Measurements from ENCODE around the gene ACKR4.
"Not testable (repeated sequence)": the region's sequence is repeated elsewhere in the genome, so short reads cannot be mapped to it uniquely, and the experiment has no call there.

The ACKR4 gene

GRCh38 chr3:132569153-132569552 lies 27.9 kb upstream of the ACKR4 start:
- Mint-ChIP-seq H3K9me3 (no peaks in the 10 kb centered on the region), H3K27ac (peak overlapping the region; percentile 78)
- ATAC-seq: peak; percentile 98

GRCh38 chr3:132569580-132569979 lies 27.5 kb upstream of the ACKR4 start:
- H3K36me3 Mint-ChIP-seq (ENCODE audit: low read depth): peaks cover 50% of the 10 kb centered on the region
- no peak for ATAC-seq
- H3K9me3 Mint-ChIP-seq: no peaks in the 10 kb centered on the region
- H3K27me3 Mint-ChIP-seq: no peaks in the 10 kb centered on the region
- peaks cover 23% of the 10 kb centered on the region for H3K4me1 Mint-ChIP-seq
- DNase-seq: no peak
- H3K27ac Mint-ChIP-seq: peak overlapping the region; percentile 78
- H3K4me3 Mint-ChIP-seq: no peak overlapping the region

More at GRCh38 chr3:132569153-132569552, 27.9 kb upstream of the ACKR4 start:
- Mint-ChIP-seq H3K4me1 (peaks cover 23% of the 10 kb centered on the region), H3K36me3 (ENCODE audit: low read depth) (peaks cover 54% of the 10 kb centered on the region), H3K27me3 (no peaks in the 10 kb centered on the region), H3K4me3 (no peak overlapping the region)
- DNase-seq: no peak

GRCh38 chr3:132570016-132570415 lies 27.1 kb upstream of the ACKR4 start:
- DNase-seq (no peak), ATAC-seq (no peak)
- Mint-ChIP-seq H3K4me3 (no peak overlapping the region), H3K9me3 (no peaks in the 10 kb centered on the region), H3K27me3 (no peaks in the 10 kb centered on the region), H3K4me1 (peaks cover 23% of the 10 kb centered on the region), H3K36me3 (ENCODE audit: low read depth) (peaks cover 46% of the 10 kb centered on the region), H3K27ac (peak overlapping the region; percentile 78)

- Mint-ChIP-seq H3K9me3 (no peaks in the 10 kb centered on the region), H3K27me3 (no peaks in the 10 kb centered on the region), H3K36me3 (ENCODE audit: low read depth) (peaks cover 54% of the 10 kb centered on the region), H3K4me1 (peaks cover 14% of the 10 kb centered on the region), H3K27ac (peak overlapping the region; percentile 5), H3K4me3 (no peak overlapping the region)
- DNase-seq (no peak), ATAC-seq (no peak)
These were observed 23.3 kb upstream of the ACKR4 start for GRCh38 chr3:132573797-132574211.

GRCh38 chr3:132587401-132587800 lies 9.7 kb upstream of the ACKR4 start:
- Mint-ChIP-seq H3K4me3 (no peak overlapping the region), H3K4me1 (no peaks in the 10 kb centered on the region), H3K27me3 (no peaks in the 10 kb centered on the region), H3K9me3 (peaks cover 6% of the 10 kb centered on the region), H3K36me3 (ENCODE audit: low read depth) (peaks cover 36% of the 10 kb centered on the region), H3K27ac (no peak overlapping the region)
- no peak for ATAC-seq
- DNase-seq: no peak

- DNase-seq (no peak), ATAC-seq (no peak)
- Mint-ChIP-seq H3K27me3 (no peaks in the 10 kb centered on the region), H3K4me3 (no peak overlapping the region), H3K27ac (no peak overlapping the region), H3K36me3 (ENCODE audit: low read depth) (peaks cover 47% of the 10 kb centered on the region), H3K4me1 (peaks cover 3% of the 10 kb centered on the region), H3K9me3 (peaks cover 3% of the 10 kb centered on the region)
These were observed 4.9 kb upstream of the ACKR4 start for GRCh38 chr3:132592216-132592615.

- Mint-ChIP-seq H3K27ac (no peak overlapping the region), H3K9me3 (no peaks in the 10 kb centered on the region), H3K4me3 (no peak overlapping the region), H3K4me1 (peaks cover 4% of the 10 kb centered on the region), H3K36me3 (ENCODE audit: low read depth) (peaks cover 45% of the 10 kb centered on the region), H3K27me3 (no peaks in the 10 kb centered on the region)
- ATAC-seq: no peak
- no peak for DNase-seq
These were observed 3.7 kb upstream of the ACKR4 start for GRCh38 chr3:132593241-132593946.

- peaks cover 47% of the 10 kb centered on the region for H3K36me3 Mint-ChIP-seq (ENCODE audit: low read depth)
- H3K27me3 Mint-ChIP-seq: no peaks in the 10 kb centered on the region
- ATAC-seq (no peak), DNase-seq (no peak)
- H3K27ac Mint-ChIP-seq: no peak overlapping the region
- H3K9me3 Mint-ChIP-seq: no peaks in the 10 kb centered on the region
- H3K4me1 Mint-ChIP-seq: peaks cover 4% of the 10 kb centered on the region
- no peak overlapping the region for H3K4me3 Mint-ChIP-seq
These were observed 3.1 kb upstream of the ACKR4 start for GRCh38 chr3:132593947-132594323.

GRCh38 chr3:132594498-132594897 lies 2.6 kb upstream of the ACKR4 start:
- no peak for DNase-seq
- peaks cover 4% of the 10 kb centered on the region for H3K4me1 Mint-ChIP-seq
- no peak for ATAC-seq
- H3K36me3 Mint-ChIP-seq (ENCODE audit: low read depth): peaks cover 44% of the 10 kb centered on the region
- H3K9me3 Mint-ChIP-seq: no peaks in the 10 kb centered on the region
- no peak overlapping the region for H3K4me3 Mint-ChIP-seq
- H3K27me3 Mint-ChIP-seq: no peaks in the 10 kb centered on the region
- no peak overlapping the region for H3K27ac Mint-ChIP-seq

- no peak for DNase-seq
- no peaks in the 10 kb centered on the region for H3K9me3 Mint-ChIP-seq
- H3K4me1 Mint-ChIP-seq: peaks cover 4% of the 10 kb centered on the region
- no peak overlapping the region for H3K27ac Mint-ChIP-seq
- ATAC-seq: no peak
- H3K4me3 Mint-ChIP-seq: no peak overlapping the region
- peaks cover 42% of the 10 kb centered on the region for H3K36me3 Mint-ChIP-seq (ENCODE audit: low read depth)
- no peaks in the 10 kb centered on the region for H3K27me3 Mint-ChIP-seq
These were observed 2.1 kb upstream of the ACKR4 start for GRCh38 chr3:132595014-132595413.

- H3K4me3 Mint-ChIP-seq: no peak overlapping the region
- peaks cover 4% of the 10 kb centered on the region for H3K4me1 Mint-ChIP-seq
- DNase-seq (no peak), ATAC-seq (no peak)
- H3K27ac Mint-ChIP-seq: no peak overlapping the region
- H3K27me3 Mint-ChIP-seq: no peaks in the 10 kb centered on the region
- H3K36me3 Mint-ChIP-seq (ENCODE audit: low read depth): peaks cover 32% of the 10 kb centered on the region
- H3K9me3 Mint-ChIP-seq: no peaks in the 10 kb centered on the region
These were observed 744 bp upstream of the ACKR4 start for GRCh38 chr3:132596326-132596725.

- Mint-ChIP-seq H3K27me3 (no peaks in the 10 kb centered on the region), H3K27ac (no peak overlapping the region), H3K4me1 (peaks cover 4% of the 10 kb centered on the region), H3K9me3 (no peaks in the 10 kb centered on the region), H3K4me3 (no peak overlapping the region), H3K36me3 (ENCODE audit: low read depth) (peaks cover 30% of the 10 kb centered on the region)
- ATAC-seq: no peak
- DNase-seq: no peak
These were observed 590 bp downstream of the ACKR4 start for GRCh38 chr3:132597660-132598059.

GRCh38 chr3:132598181-132598580 lies 1.1 kb downstream of the ACKR4 start:
- Mint-ChIP-seq H3K27me3 (no peaks in the 10 kb centered on the region), H3K27ac (no peak overlapping the region), H3K4me1 (peaks cover 4% of the 10 kb centered on the region), H3K4me3 (no peak overlapping the region), H3K9me3 (no peaks in the 10 kb centered on the region), H3K36me3 (ENCODE audit: low read depth) (peaks cover 33% of the 10 kb centered on the region)
- DNase-seq (no peak), ATAC-seq (no peak)

GRCh38 chr3:132600614-132601013 lies 3.5 kb downstream of the ACKR4 start:
- H3K4me3 Mint-ChIP-seq, H3K9me3 Mint-ChIP-seq, DNase-seq, H3K27me3 Mint-ChIP-seq, ATAC-seq, H3K4me1 Mint-ChIP-seq, H3K27ac Mint-ChIP-seq: not testable (repeated sequence)
- peaks cover 39% of the 10 kb centered on the region for H3K36me3 Mint-ChIP-seq (ENCODE audit: low read depth)

- DNase-seq: no peak
- Mint-ChIP-seq H3K36me3 (ENCODE audit: low read depth) (peaks cover 50% of the 10 kb centered on the region), H3K9me3 (no peaks in the 10 kb centered on the region), H3K4me1 (peaks cover 2% of the 10 kb centered on the region), H3K27me3 (no peaks in the 10 kb centered on the region), H3K4me3 (no peak overlapping the region), H3K27ac (no peak overlapping the region)
- ATAC-seq: no peak
These were observed 8.3 kb downstream of the ACKR4 start for GRCh38 chr3:132605374-132605792.

GRCh38 chr3:132606085-132606484 lies 9.0 kb downstream of the ACKR4 start:
- no peaks in the 10 kb centered on the region for H3K9me3 Mint-ChIP-seq
- H3K4me1 Mint-ChIP-seq: peaks cover 2% of the 10 kb centered on the region
- no peak overlapping the region for H3K27ac Mint-ChIP-seq
- H3K27me3 Mint-ChIP-seq: no peaks in the 10 kb centered on the region
- DNase-seq (no peak), ATAC-seq (no peak)
- H3K36me3 Mint-ChIP-seq (ENCODE audit: low read depth): peaks cover 54% of the 10 kb centered on the region
- H3K4me3 Mint-ChIP-seq: no peak overlapping the region

Data from activated naive CD8-positive, alpha-beta T cell treated with anti-CD3 and anti-CD28 coated beads, Interleukin-2, amount 50 U/mL, for 24 hours (primary cell).